Stimulated activated CD4-positive, alpha-beta T cell treated with anti-CD3 and anti-CD28 coated beads, Interleukin-2, amount 100 ng/mL, for 4 hours (primary cell): ENCODE data around the gene THSD4.

Experiments used
- DNase-seq: peaks from one replicate; pipeline ENCODE4 v3.0.0-alpha.2; 2020; ENCODE audit warnings: low read depth

THSD4 gene

DNA sequence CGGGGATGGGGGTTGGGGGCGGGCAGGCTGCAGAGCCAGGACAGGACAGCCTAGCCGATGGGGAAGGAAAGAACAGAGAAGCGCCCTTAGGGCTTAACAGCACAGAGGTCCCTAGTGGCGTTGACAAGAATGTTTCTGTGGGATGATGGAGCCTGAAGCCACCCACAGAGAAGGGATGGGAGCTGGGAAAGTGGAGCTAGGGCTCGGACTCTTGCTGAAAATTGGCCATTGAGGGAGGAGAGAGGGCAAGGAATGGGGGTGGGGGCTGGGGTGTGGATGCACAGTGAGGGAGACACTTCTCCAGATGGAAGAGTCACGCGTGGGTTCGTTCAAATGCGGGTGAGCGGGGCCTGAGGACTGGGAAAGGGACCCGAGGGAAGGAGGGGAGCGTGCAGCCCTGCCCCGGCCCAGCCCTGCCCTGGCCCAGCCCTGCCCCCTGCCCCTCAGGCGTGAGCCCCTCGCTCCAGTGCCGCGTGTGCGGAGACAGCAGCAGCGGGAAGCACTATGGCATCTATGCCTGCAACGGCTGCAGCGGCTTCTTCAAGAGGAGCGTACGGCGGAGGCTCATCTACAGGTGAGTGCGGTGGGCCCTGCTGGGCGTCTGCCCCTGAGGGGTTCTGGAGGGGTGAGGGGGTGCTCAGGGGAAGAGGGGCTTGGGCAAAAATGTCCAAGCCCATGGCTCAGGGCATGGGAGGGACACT lies 695.9 kb downstream of the THSD4 start:
- DNase-seq, result no peak

GRCh38 chr15:71811752-71812735 lies 696.8 kb downstream of the THSD4 start:
- DNase-seq, result no peak

DNA sequence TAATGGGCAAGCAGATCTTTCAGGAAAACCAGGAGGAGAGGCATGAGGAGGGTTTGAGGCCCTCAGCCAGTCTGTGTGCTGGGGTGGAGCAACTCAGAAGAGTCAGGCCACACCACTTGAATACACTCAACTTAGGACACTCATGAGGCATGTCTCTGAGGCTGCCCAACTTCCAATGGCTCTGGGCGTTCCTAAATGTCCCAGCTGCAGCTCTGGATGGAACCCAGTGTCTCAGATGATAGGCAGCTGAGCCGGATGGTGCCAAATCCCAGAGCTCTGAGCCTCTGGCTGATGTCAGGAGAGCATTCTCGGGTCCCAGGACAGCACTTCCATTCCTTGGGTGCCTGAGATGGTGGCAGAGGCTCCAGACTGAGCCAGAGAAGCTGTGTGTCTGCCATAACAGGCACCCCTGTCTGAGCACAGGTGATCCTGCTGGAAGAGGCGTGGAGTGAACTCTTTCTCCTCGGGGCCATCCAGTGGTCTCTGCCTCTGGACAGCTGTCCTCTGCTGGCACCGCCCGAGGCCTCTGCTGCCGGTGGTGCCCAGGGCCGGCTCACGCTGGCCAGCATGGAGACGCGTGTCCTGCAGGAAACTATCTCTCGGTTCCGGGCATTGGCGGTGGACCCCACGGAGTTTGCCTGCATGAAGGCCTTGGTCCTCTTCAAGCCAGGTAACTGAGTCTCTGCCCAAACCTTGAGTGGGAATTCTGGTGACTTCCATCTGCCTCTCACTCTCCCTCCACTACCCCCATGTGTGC lies 697.9 kb downstream of the THSD4 start:
- no peak for DNase-seq

GRCh38 chr15:71813723-71814470 lies 698.6 kb downstream of the THSD4 start:
- no peak for DNase-seq

DNA sequence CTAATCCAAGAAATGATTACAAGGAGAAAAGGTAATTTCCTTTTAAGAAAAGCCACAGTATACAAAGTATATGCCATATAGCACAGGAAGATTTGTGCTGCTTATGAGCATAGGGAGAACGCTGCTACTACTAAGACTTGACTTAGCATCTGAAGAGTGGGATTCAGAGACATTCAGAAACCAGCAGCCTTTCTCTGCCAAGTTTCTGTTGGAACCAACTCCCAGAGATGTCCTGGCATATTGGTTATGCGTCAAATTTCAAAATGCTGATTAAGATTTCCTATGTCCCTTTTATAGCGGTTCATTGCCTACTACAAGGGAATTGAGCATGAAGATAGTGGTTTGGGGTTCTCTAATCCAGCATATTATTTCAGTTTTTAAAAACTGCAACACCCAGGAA lies 700.0 kb downstream of the THSD4 start:
- no peak for DNase-seq

DNA sequence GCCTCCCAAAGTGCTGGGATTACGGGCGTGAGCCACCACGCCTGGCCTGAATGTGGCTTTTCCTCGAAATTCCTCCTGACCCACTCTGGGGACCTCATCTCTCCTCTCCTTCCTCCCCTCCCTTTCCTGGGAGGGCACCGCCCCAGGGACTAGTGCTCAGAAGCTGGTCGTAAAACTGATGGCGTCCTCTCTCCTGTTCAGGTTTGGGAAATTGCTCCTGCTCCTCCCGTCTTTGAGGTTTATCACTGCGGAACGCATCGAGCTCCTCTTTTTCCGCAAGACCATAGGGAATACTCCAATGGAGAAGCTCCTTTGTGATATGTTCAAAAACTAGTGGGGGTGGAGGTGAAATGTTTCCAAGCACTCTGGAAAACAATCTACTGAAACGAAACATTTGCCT lies 702.1 kb downstream of the THSD4 start:
- no peak for DNase-seq

- no peak for DNase-seq
These were observed 704.9 kb downstream of the THSD4 start for GRCh38 chr15:71820127-71820526.

GRCh38 chr15:71821547-71822129 lies 706.4 kb downstream of the THSD4 start:
- no peak for DNase-seq

- no peak for DNase-seq
These were observed 707.8 kb downstream of the THSD4 start for GRCh38 chr15:71822890-71823630.

GRCh38 chr15:71823801-71824200 lies 708.5 kb downstream of the THSD4 start:
- no peak for DNase-seq

- no peak for DNase-seq
These were observed 709.9 kb downstream of the THSD4 start for GRCh38 chr15:71825021-71825730.

- DNase-seq, result no peak
These were observed 710.9 kb downstream of the THSD4 start for GRCh38 chr15:71826196-71826595.

GRCh38 chr15:71830981-71831380 lies 715.7 kb downstream of the THSD4 start:
- no peak for DNase-seq
